HepG2 (cell line): ENCODE data around the gene GRP.

Experiments used
- CTCF ChIP-seq: sonication (generic); formaldehyde crosslinking; IDR thresholded peaks from 2 replicates; pipeline ENCODE4 v1.5.0; 2020; ENCODE audit warnings: mild to moderate bottlenecking, missing genetic modification reagents, moderate library complexity
- RFX5 ChIP-seq: IDR thresholded peaks from 2 replicates; pipeline ENCODE4 v1.6.1; 2011; ENCODE audit warnings: low read depth, low read length, improper control_type of control experiment
- SAP130 ChIP-seq: IDR thresholded peaks from 2 replicates; pipeline ENCODE4 v1.6.1; 2016; ENCODE audit warnings: low read depth
- SRSF4 ChIP-seq: fragments of 200-400 bp; formaldehyde crosslinking; IDR thresholded peaks from one replicate; pipeline ENCODE4 v1.6.1; 2018; ENCODE audit warnings: mild to moderate bottlenecking, low read depth, low read length, moderate library complexity; ENCODE audit not compliant: poor library complexity, severe bottlenecking
- THAP11 ChIP-seq: IDR thresholded peaks from 2 replicates; pipeline ENCODE4 v1.6.1; 2016; ENCODE audit warnings: missing biosample characterization, missing genetic modification reagents
- ZNF121 ChIP-seq: sonication (generic); formaldehyde crosslinking; IDR thresholded peaks from 2 replicates; pipeline ENCODE4 v1.5.0; 2020; ENCODE audit warnings: mild to moderate bottlenecking, missing genetic modification reagents
- ZNF414 ChIP-seq: sonication (generic); formaldehyde crosslinking; IDR thresholded peaks from 2 replicates; pipeline ENCODE4 v1.5.0; 2020; ENCODE audit warnings: missing genetic modification reagents
- ZNF883 ChIP-seq: sonication (generic); formaldehyde crosslinking; IDR thresholded peaks from 2 replicates; pipeline ENCODE4 v1.5.1; 2020; ENCODE audit warnings: mild to moderate bottlenecking, missing genetic modification reagents; ENCODE audit errors: not compliant biosample characterization

GRCh38 chr18:59266459-59266858 is 46.5 kb downstream of the GRP start:
- TF ChIP-seq RFX5 (no peak), THAP11 (CRISPR knock-in tag) (no peak), CTCF (CRISPR knock-in tag) (no peak), ZNF414 (no peak), ZNF883 (CRISPR knock-in tag) (no peak), SRSF4 (no peak), SAP130 (CRISPR knock-in tag) (no peak), ZNF121 (CRISPR knock-in tag) (no peak)
